ENCODE measurements around the gene DNM2. TPM values are rescaled to one million over a fixed set of nuclear protein-coding genes. Genes with fewer than 3 reads are reported as not detected.

DNM2 gene
- total and polyA plus RNA-seq, 9 of the 15 experiments (the other 6 are each of a cell fraction or from before 2014, with no cell fraction given) = 2.2 to 161 (median 72.6) TPM

GRCh38 chr19:10870955-10871603, 153.2 kb downstream of the DNM2 start, which contains the start of gene CARM1 (continued):
- TF ChIP-seq CTBP1 (IDR thresholded peaks at IDR 0.05; ENCODE audit: borderline replicate concordance) = peak; percentile 86
- peak in 1 of 2 experiments; percentile 83; a peak in 2 of 4 replicates for TF ChIP-seq SRF (CRISPR knock-in tag; IDR thresholded peaks at IDR 0.05)
- TF ChIP-seq TFAP4 (CRISPR knock-in tag; IDR thresholded peaks at IDR 0.05; ENCODE audit: borderline replicate concordance) = peak; percentile 53
- no peak for TF ChIP-seq ZNF668 (CRISPR knock-in tag; IDR thresholded peaks at IDR 0.05)
- TF ChIP-seq SMAD4 (CRISPR knock-in tag; conservative IDR thresholded peaks at IDR 0.05) = 0 out of 2 replicates have a peak, but pooled peaks have one; percentile 38
- no peak for TF ChIP-seq ZNF133 (CRISPR knock-in tag; IDR thresholded peaks at IDR 0.05)
- peak; percentile 6 for TF ChIP-seq MEIS2 (IDR thresholded peaks at IDR 0.05; ENCODE audit: partially characterized antibody)
- TF ChIP-seq, protein P1, sequence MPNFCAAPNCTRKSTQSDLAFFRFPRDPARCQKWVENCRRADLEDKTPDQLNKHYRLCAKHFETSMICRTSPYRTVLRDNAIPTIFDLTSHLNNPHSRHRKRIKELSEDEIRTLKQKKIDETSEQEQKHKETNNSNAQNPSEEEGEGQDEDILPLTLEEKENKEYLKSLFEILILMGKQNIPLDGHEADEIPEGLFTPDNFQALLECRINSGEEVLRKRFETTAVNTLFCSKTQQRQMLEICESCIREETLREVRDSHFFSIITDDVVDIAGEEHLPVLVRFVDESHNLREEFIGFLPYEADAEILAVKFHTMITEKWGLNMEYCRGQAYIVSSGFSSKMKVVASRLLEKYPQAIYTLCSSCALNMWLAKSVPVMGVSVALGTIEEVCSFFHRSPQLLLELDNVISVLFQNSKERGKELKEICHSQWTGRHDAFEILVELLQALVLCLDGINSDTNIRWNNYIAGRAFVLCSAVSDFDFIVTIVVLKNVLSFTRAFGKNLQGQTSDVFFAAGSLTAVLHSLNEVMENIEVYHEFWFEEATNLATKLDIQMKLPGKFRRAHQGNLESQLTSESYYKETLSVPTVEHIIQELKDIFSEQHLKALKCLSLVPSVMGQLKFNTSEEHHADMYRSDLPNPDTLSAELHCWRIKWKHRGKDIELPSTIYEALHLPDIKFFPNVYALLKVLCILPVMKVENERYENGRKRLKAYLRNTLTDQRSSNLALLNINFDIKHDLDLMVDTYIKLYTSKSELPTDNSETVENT (CRISPR knock-in tag; IDR thresholded peaks at IDR 0.05) = 0 out of 2 replicates have a peak, but pooled peaks have one; percentile 31
- TF ChIP-seq ATF1 (CRISPR knock-in tag; IDR thresholded peaks at IDR 0.05) = peak; percentile 74
- peak; percentile 83 for TF ChIP-seq ATF1 (tag; IDR thresholded peaks at IDR 0.05)
- no peak for TF ChIP-seq WHSC1 (IDR thresholded peaks at IDR 0.05; ENCODE audit: low read length)
- TF ChIP-seq SREBF1 (IDR thresholded peaks at IDR 0.05; ENCODE audit: borderline replicate concordance, low read depth, low read length) = 0 out of 2 replicates have a peak, but pooled peaks have one; percentile 26
- no peak for TF ChIP-seq CBX1 (IDR thresholded peaks at IDR 0.05; ENCODE audit: low read depth)
- TF ChIP-seq GABPB1 (CRISPR knock-in tag; IDR thresholded peaks at IDR 0.05) = peak; percentile 42; the same call in 1 of the 2 replicates
- no peak for TF ChIP-seq CREBBP (IDR thresholded peaks at IDR 0.05; ENCODE audit: low read depth, low read length)
- peak; percentile 71 for TF ChIP-seq MAX (CRISPR knock-in tag; IDR thresholded peaks at IDR 0.05)
- peak; percentile 75 for TF ChIP-seq ZBTB33 (CRISPR knock-in tag; IDR thresholded peaks at IDR 0.05)
- TF ChIP-seq GMEB1 (CRISPR knock-in tag; IDR thresholded peaks at IDR 0.05) = peak; percentile 60
- no peak for TF ChIP-seq ZFPM2 (CRISPR knock-in tag; IDR thresholded peaks at IDR 0.05)
- peak; percentile 4; the same call in 1 of the 2 replicates for TF ChIP-seq BHLHE40 (IDR thresholded peaks at IDR 0.05; ENCODE audit: low read length)
- TF ChIP-seq LARP7 (IDR thresholded peaks at IDR 0.05) = no peak
